Measurements from ENCODE around the gene PPP1R12B. TPM values are rescaled to one million over a fixed set of nuclear protein-coding genes. Genes with fewer than 3 reads are reported as not detected.
"Not testable (repeated sequence)": the region's sequence is repeated elsewhere in the genome, so short reads cannot be mapped to it uniquely, and the experiment has no call there.

The PPP1R12B gene
- total RNA-seq, 2 experiments from 2014 or later, result 19.1 to 23.5 TPM

- no peak for DNase-seq (ENCODE audit: low spot score)
- ChIA-PET CTCF (ENCODE audit: unreplicated experiment) (no interaction called here), POLR2A (no interaction called here)
- H3K36me3 ChIP-seq (ENCODE audit: insufficient read depth, low read length), result no peaks in the 10 kb centered on the region
- H4K20me1 ChIP-seq (ENCODE audit: insufficient read depth, low read length), result no peaks in the 10 kb centered on the region
- no peak overlapping the region for H3K27ac ChIP-seq (ENCODE audit: low read depth, low read length, poor library complexity, severe bottlenecking)
- H3K9me2 ChIP-seq (ENCODE audit: insufficient read depth, low read length), result no peaks in the 10 kb centered on the region
- TF ChIP-seq, protein P1, sequence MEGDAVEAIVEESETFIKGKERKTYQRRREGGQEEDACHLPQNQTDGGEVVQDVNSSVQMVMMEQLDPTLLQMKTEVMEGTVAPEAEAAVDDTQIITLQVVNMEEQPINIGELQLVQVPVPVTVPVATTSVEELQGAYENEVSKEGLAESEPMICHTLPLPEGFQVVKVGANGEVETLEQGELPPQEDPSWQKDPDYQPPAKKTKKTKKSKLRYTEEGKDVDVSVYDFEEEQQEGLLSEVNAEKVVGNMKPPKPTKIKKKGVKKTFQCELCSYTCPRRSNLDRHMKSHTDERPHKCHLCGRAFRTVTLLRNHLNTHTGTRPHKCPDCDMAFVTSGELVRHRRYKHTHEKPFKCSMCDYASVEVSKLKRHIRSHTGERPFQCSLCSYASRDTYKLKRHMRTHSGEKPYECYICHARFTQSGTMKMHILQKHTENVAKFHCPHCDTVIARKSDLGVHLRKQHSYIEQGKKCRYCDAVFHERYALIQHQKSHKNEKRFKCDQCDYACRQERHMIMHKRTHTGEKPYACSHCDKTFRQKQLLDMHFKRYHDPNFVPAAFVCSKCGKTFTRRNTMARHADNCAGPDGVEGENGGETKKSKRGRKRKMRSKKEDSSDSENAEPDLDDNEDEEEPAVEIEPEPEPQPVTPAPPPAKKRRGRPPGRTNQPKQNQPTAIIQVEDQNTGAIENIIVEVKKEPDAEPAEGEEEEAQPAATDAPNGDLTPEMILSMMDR (conservative IDR thresholded peaks at IDR 0.05; ENCODE audit: low read length), result no peak
- TF ChIP-seq EZH2phosphoT487 (IDR thresholded peaks at IDR 0.05; ENCODE audit: borderline replicate concordance, low read depth, low read length), result no peak
- no peaks in the 10 kb centered on the region for H3K79me2 ChIP-seq (ENCODE audit: insufficient read depth, low read depth, low read length)
- H3K9me3 ChIP-seq (ENCODE audit: low read length), result no peaks in the 10 kb centered on the region
- no peak overlapping the region for H3K4me2 ChIP-seq (ENCODE audit: low read length)
- no peak overlapping the region for H3K4me3 ChIP-seq (ENCODE audit: low read depth, low read length, poor library complexity, severe bottlenecking)
- no peak overlapping the region for H2AFZ ChIP-seq (ENCODE audit: low read length)
- intact Hi-C loops (cut with micrococcal nuclease; ENCODE audit: unreplicated experiment), result no loop called here
- no TSS peak for BruUV-seq (replicated peaks)
- H3K4me1 ChIP-seq (ENCODE audit: insufficient read depth, low read length, poor library complexity, severe bottlenecking), result no peaks in the 10 kb centered on the region
Measured at GRCh38 chr1:202540014-202540413, 191.5 kb downstream of the PPP1R12B start.

DNA sequence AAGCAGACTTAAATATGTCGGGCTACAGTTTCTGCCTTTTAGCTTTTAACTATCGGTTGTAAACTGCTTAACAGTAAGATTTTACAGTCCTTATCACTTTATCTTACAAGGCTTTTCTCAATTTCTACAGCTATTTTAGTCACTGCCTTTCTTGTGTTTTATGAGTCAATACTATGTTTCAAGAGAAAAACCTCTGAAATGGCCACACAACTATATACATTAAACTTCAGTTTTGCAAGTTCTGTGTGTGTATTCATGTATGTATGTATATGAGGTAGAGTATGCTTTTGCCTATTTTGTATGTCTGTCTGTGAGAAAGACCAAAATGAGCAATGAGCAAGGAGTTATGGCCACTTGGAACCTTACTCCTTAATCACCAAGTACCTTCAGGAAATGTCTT, 191.9 kb downstream of the PPP1R12B start:
- no peak overlapping the region for H2AFZ ChIP-seq (ENCODE audit: low read length)
- no TSS peak for BruUV-seq (replicated peaks)
- no peak for TF ChIP-seq EZH2phosphoT487 (IDR thresholded peaks at IDR 0.05; ENCODE audit: borderline replicate concordance, low read depth, low read length)
- TF ChIP-seq, protein P1 (conservative IDR thresholded peaks at IDR 0.05; ENCODE audit: low read length), result no peak
- no peaks in the 10 kb centered on the region for H3K9me2 ChIP-seq (ENCODE audit: insufficient read depth, low read length)
- no peaks in the 10 kb centered on the region for H4K20me1 ChIP-seq (ENCODE audit: insufficient read depth, low read length)
- intact Hi-C loops (cut with micrococcal nuclease; ENCODE audit: unreplicated experiment), result no loop called here
- no peak overlapping the region for H3K4me3 ChIP-seq (ENCODE audit: low read depth, low read length, poor library complexity, severe bottlenecking)
- no peaks in the 10 kb centered on the region for H3K9me3 ChIP-seq (ENCODE audit: low read length)
- no peak overlapping the region for H3K4me2 ChIP-seq (ENCODE audit: low read length)
- POLR2A ChIA-PET, result interaction anchor here (0.6 kb wide), 1 partner anchor 259 kb away, joined by 5 read pairs; no protein-coding TSS in a partner anchor
- H3K4me1 ChIP-seq (ENCODE audit: insufficient read depth, low read length, poor library complexity, severe bottlenecking), result no peaks in the 10 kb centered on the region
- CTCF ChIA-PET (ENCODE audit: unreplicated experiment), result no interaction called here
- no peak overlapping the region for H3K27ac ChIP-seq (ENCODE audit: low read depth, low read length, poor library complexity, severe bottlenecking)
- DNase-seq (ENCODE audit: low spot score), result no peak
- H3K79me2 ChIP-seq (ENCODE audit: insufficient read depth, low read depth, low read length), result no peaks in the 10 kb centered on the region
- H3K36me3 ChIP-seq (ENCODE audit: insufficient read depth, low read length), result no peaks in the 10 kb centered on the region

GRCh38 chr1:202540858-202541257, 192.4 kb downstream of the PPP1R12B start:
- H3K9me3 ChIP-seq (ENCODE audit: low read length); H3K4me2 ChIP-seq (ENCODE audit: low read length); intact Hi-C loops (cut with micrococcal nuclease; ENCODE audit: unreplicated experiment); H3K36me3 ChIP-seq (ENCODE audit: insufficient read depth, low read length); H3K4me3 ChIP-seq (ENCODE audit: low read depth, low read length, poor library complexity, severe bottlenecking); H3K27ac ChIP-seq (ENCODE audit: low read depth, low read length, poor library complexity, severe bottlenecking); H2AFZ ChIP-seq (ENCODE audit: low read length); H3K4me1 ChIP-seq (ENCODE audit: insufficient read depth, low read length, poor library complexity, severe bottlenecking); DNase-seq (ENCODE audit: low spot score); BruUV-seq (replicated peaks); CTCF ChIA-PET (ENCODE audit: unreplicated experiment); H3K9me2 ChIP-seq (ENCODE audit: insufficient read depth, low read length); H4K20me1 ChIP-seq (ENCODE audit: insufficient read depth, low read length); H3K79me2 ChIP-seq (ENCODE audit: insufficient read depth, low read depth, low read length): not testable (repeated sequence)
- POLR2A ChIA-PET, result interaction anchor here (0.6 kb wide), 1 partner anchor 259 kb away, joined by 5 read pairs; no protein-coding TSS in a partner anchor

DNA sequence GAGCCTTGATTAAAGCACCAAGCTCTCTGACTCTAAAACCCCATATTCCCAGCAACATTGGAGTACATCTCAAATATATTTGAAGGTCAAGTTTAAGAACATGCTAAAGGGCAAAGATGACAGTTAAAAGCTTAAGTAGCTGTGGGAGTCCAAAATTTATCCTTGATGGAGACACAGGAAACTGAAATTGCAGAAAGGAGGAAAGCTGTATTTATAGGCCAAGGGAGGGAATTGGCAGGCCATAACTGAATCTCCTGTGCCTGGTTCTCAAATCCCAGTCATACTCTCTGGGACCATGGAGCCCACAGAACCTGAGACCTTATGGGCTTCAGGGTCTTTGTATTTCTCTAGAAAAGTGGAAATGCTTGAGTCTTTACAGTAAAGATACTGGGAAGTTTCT, 193.9 kb downstream of the PPP1R12B start:
- H2AFZ ChIP-seq (ENCODE audit: low read length); H3K4me2 ChIP-seq (ENCODE audit: low read length); H3K9me2 ChIP-seq (ENCODE audit: insufficient read depth, low read length); H3K27ac ChIP-seq (ENCODE audit: low read depth, low read length, poor library complexity, severe bottlenecking); H3K36me3 ChIP-seq (ENCODE audit: insufficient read depth, low read length); H3K9me3 ChIP-seq (ENCODE audit: low read length); intact Hi-C loops (cut with micrococcal nuclease; ENCODE audit: unreplicated experiment); H4K20me1 ChIP-seq (ENCODE audit: insufficient read depth, low read length); H3K79me2 ChIP-seq (ENCODE audit: insufficient read depth, low read depth, low read length); BruUV-seq (replicated peaks); DNase-seq (ENCODE audit: low spot score); H3K4me1 ChIP-seq (ENCODE audit: insufficient read depth, low read length, poor library complexity, severe bottlenecking); POLR2A ChIA-PET; H3K4me3 ChIP-seq (ENCODE audit: low read depth, low read length, poor library complexity, severe bottlenecking); CTCF ChIA-PET (ENCODE audit: unreplicated experiment): not testable (repeated sequence)

DNA sequence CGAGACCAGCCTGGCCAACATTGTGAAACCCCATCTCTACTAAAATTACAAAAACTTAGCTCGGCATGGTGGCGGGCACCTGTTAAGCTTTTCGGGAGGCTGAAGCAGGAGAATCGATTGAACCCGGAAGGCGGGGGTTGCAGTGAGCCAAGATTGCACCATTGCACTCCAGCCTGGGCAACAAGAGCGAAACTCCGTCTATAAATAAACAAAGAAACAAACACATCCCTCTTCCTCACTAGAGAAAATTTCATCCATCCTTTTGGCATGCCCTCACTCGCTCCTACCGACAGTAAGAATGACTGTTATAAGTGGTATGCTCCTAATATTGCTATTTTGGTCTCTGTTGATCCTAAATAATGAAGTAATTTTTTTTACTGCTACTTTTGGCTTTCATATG, 195.0 kb downstream of the PPP1R12B start:
- H3K79me2 ChIP-seq (ENCODE audit: insufficient read depth, low read depth, low read length); intact Hi-C loops (cut with micrococcal nuclease; ENCODE audit: unreplicated experiment); H3K9me2 ChIP-seq (ENCODE audit: insufficient read depth, low read length); BruUV-seq (replicated peaks); H3K4me1 ChIP-seq (ENCODE audit: insufficient read depth, low read length, poor library complexity, severe bottlenecking); DNase-seq (ENCODE audit: low spot score); H4K20me1 ChIP-seq (ENCODE audit: insufficient read depth, low read length); H3K9me3 ChIP-seq (ENCODE audit: low read length); H3K4me2 ChIP-seq (ENCODE audit: low read length); H3K36me3 ChIP-seq (ENCODE audit: insufficient read depth, low read length); H3K27ac ChIP-seq (ENCODE audit: low read depth, low read length, poor library complexity, severe bottlenecking); H3K4me3 ChIP-seq (ENCODE audit: low read depth, low read length, poor library complexity, severe bottlenecking); CTCF ChIA-PET (ENCODE audit: unreplicated experiment); H2AFZ ChIP-seq (ENCODE audit: low read length): not testable (repeated sequence)
- POLR2A ChIA-PET, result interaction anchor here (0.7 kb wide), 1 partner anchor 11 kb away, joined by 3 read pairs; no protein-coding TSS in a partner anchor

Data from OCI-LY7 (cell line).